Medulla oblongata (tissue), 1 donor: ENCODE measurements around the gene TUBA3C.

Experiments used
- DNase-seq: peaks from one replicate; pipeline ENCODE4 v3.0.0-alpha.2; 2015; ENCODE audit errors: extremely low spot score

The TUBA3C gene

DNA sequence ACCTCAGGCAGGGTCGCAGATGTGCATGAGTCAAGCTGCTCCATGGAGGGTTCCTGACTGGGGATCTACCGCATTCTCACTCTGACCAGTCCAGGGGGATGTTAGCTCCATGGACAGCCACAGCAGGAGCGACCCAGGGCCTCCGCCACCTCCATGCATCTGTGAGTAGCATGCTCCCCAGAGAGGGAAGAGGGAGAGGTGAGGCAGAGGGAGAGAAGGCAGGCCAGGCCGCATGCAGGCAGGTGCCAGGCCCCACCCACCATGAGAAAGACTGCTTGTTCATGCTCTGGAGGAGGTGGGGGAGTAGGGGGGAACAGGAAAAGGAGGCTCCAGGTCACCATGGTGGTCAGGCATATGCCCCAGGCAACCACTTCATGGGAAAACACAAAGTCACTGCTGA lies 20.3 kb downstream of the TUBA3C start:
- DNase-seq: no peak

DNA sequence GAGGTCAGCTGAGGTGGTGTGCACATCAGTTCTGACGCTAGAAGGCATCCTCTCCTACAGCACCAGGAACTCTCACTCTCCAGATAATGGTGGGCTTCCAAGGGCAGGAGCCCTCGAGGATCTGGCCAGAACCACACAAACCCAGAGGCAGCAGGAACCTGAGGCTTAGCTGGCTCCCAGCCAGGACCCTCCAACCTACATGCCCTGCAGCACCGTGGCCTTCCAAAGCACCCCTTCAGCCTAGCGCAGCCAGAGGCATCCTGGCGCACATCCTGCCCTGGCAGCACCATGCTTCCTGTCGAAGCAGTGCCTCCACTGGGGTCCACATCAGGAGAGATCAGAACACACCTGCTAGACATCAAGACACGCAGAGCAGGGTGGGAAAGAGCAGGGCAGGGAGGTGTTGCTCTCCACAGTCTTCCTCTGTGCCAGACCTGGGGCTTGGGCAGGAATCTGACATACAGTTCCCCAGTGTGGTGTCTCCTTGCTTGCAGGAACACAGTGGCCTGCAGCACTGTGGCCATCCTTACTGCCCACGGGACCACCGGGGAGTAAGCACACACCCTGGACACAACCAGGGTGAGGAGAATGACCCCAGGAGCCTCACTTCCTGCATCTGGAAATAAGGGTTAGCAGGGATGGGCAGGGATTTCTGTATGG lies 21.7 kb downstream of the TUBA3C start:
- no peak for DNase-seq

DNA sequence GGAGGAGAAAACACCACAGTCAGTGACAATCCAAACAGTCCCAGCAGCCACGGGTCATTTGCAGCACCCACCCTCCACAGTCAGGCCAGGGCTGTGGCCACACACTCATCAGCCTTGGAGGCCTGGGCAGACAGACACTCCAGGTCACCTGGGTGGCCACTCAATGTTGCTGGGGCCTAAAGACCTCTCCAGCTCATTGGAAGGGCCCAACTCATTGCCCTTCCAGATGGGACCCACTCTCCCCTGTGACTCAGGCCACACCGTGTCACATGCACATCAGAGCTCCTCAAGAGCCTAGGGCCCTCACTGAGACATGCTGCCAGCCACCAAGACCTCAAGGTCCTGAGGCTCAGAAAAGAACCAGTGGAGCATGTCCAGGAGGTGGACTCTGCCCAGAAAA lies 22.4 kb downstream of the TUBA3C start:
- no peak for DNase-seq

DNA sequence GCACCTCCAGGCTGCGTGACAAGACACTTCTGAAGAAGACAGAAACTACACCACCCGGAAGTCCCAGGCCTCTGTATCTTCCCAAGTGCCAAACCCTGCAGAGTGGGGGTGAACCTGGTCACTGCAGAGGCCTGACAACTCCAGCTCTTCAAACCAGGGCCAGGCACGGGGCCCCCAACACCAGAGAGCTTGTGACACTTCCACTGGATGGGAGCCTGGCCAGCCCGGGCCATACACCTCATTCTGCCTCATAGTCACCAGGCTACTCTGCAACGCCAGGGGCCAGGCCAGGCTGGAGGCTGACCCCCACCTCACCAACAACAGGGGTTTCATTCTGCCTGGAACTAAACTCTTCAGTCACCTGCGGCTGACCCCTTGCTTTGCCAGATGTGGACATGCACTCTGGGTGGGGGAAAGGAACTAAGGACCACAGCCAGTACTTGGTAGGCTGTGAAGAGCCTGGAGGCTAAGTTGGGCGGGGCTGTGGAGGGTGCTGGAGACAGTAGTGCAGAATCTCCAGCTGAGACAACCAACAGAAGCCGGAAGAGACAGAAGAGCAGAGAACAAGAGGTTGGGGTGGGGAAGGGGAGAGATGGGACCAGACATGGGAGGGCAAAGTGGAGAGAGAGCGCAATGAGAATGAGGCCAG lies 23.0 kb downstream of the TUBA3C start:
- DNase-seq: no peak

DNA sequence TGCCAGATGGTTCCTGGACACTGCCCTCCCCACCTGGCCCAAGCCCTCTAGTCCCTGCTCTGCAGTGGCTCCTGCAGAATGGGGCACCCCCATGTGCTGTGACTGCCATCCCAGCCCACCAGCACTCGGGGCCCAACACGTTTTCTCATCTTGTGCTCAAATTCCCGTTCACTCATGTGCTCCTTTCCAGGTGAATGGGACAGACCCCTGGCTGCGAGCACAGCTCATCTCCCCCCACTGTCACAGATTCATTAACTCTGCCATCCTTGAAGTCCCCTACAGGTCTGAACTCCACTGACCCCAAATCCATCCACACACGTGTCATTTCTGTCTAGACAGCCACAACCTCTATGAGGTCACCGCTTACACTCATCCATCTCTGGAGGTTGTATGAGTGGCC lies 23.6 kb downstream of the TUBA3C start:
- DNase-seq: no peak

DNA sequence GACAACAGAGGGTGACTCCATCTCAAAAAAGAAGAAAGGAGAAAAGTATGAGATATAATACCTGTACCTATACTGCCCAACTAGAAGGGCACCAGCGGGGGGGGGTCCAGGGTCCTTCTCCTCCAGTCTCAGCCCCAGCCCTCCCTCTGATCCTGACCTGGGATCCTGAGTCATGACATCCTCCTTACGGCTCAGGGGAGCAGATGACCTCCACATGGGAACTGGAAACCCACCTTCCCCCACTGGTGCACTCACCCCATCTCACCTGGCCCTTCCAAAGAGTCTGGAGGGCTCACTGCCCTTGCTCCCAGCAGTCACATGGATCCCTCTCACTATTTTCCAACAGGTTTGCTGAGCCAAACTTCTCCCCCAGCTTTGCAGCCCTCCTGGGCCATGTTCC lies 24.2 kb downstream of the TUBA3C start:
- DNase-seq: no peak

DNA sequence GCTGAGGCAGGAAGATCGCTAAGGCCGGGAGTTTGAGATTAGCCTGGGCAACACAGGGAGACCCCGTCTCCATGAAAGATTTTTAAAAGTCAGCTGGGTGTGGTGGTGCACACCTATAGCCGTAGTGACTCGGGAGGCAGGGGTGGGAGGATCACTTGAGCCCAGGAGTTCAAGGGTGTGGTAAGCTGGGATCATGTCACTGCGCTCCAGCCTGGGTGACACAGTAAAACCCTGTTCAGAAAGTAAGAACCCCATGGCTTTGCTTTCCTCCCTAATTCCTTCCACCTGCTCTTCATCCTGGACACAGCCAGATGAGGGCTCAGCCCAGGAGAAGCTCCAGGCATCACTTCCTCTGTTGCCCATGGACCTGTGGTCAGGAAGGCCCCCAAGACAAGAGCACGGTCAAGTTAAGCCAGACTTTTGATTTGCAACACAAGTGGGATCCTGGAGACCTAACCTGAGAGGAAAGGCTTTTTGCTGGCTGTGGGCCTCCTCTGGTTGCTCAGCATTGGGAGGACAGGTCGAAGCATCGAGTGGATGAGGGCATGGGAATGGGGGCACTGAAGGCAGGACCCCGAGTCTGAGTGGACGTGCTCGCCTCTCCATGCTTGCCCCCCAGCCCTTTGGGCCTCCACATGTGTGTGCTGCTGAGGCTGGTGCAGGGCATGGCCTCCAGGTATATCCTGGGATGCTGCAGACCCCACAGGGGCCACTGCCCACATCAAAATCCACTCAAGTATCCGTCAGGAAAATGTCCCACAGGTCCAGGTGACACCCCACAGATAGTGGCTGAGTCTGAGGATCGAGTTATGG lies 25.4 kb downstream of the TUBA3C start:
- DNase-seq: no peak

DNA sequence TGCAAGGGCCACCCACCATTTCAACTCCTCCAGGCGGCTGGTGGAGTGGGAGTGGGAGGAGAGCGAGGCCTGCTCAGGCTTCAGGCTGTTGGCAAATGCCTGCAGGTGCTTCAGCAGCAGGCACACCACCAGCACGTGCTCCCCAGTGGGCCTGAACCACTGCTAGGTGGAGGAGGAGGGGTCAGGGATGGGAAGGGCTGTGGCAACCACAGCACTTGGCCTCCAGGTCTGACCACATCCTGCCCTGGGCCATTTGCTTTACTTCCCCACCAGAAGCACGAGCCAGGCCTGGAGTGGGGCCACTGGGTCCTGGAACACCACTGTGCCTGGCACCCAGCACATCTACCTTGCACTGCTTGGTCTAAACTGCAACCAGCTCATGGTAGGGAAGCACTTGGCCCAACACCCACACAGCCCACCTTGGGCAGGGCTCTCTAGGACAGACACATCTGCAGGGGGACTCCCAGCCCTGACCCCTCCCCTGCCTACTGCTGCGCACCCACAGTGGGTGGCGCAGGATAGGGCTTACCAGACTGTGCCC lies 26.2 kb downstream of the TUBA3C start:
- DNase-seq: no peak

DNA sequence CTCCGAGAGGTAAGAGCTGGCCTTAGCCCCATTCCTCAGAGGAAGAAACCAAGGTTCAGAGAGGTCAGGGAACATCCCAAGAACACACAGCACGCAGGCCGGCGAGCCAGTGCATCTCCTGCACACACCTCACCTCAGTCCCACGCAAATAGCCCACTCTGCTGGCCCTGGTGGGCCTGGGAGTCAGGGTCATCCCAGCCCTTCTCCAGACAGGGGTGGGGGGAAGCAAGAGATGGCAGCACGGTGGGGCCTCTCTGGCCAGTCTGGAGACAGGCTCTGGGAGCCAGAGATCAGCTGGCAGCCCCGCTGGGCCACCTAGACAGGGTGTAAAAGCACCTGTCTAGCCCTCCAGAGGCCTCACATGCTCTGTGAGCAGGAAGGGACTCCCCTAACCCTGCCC lies 26.8 kb downstream of the TUBA3C start:
- no peak for DNase-seq

DNA sequence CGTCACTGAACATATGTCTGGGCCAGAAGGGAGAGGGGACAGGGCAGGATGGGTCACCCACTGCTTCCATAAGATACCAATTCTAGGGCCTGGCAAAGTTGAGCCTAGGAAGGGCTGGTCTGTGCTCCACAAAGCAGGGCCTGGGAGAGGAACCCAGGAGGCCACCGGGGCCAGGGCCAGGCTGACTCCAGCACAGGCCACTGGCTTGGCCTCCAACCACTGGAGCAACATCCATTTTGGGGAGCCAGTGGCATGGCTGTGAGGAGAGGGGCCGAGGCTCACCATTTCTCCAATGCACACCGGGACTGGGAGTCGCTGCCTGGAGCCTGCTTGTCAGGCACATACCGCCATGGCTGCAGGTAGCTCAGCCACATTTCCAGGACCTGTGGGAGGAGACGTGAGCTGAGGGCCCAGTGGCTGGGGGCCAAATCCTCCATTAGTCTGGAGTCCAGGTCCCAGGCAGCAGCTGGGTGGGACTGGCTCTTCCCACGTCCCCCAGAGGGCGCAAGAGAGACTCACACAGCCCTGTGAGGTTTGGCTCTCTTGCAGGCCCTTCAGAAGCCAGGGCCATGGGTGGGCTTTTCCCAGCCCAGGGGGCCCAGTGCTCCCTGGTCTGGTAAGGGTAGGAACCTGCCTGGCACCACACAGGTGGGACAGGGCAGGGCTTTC lies 27.7 kb downstream of the TUBA3C start:
- DNase-seq: no peak

DNA sequence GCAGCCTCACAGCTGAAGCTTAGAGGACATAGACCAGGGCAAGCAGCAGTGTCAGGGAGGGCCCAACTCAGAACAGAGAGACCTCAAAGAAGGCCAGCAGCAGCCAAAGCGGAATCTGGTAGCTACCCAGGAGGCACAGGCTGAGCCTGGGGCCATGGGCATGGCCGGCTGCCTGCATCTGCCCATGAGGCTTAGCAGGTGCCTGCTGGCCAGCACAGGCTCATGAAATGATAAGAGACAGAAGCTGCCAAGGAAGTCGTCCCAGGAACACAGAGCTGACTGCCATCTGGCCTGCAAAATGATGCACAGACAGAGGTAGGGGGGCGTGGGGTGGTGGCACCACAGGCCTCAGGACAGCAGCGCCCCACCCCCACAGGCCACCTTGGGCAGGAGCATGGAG lies 29.2 kb downstream of the TUBA3C start:
- no peak for DNase-seq

DNA sequence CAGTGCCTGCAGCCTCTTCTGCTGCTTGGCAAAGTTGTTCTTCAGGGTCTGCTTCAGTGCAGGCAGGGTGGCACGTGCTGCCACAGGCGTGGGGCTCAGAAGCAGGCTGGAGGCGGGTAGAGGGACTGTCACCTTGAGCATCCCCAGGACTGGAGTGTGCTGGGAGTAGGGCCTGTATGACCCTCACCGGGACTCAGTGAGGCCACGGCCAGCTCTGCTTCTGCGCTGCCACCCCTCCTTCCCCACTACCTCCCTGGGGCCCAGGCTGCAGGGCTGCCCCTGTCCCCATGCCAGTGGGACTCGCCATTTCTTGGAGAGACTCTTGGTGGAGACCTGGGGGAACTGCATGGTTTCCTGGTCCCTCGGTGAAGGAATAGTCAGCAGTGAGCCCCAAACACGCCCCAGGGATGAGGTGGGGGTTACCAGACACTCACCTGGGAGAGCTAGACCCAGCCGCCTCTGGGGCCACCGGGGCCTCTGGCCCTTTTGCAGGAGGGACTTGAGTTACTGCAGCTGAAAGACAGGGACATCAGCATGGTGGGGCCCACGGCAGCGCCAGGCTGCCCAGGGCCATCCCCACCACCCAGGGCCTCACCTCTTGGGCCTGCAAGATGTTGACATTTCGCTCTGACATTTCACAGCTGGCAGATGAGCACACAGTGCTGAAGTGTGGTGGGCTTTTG lies 29.9 kb downstream of the TUBA3C start:
- no peak for DNase-seq

DNA sequence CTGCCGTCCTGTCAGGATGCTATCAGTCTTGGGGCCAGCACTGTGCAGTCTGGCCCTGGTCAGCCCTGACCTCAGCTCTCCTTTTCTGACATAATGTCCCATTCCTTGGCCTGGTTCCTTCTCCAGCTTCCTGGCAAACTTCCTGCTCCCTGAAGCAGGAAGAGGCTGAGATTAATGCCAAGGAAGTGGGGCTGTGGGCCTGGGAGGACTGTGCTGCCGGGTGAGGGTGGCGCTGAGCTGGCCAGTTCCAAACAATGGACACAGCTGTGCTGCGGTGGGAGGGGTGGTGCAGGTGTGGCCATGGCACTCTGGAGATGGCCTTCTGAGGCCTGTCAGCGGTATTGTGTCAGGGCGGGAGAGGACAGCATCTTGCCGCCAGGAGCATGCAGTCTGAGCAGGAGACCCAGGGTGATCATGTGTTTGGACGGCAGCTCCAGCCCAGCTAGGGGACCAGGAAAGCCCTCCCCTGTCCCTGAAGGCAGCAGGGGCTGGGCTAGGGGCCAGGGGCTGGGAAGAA lies 30.9 kb downstream of the TUBA3C start:
- no peak for DNase-seq

DNA sequence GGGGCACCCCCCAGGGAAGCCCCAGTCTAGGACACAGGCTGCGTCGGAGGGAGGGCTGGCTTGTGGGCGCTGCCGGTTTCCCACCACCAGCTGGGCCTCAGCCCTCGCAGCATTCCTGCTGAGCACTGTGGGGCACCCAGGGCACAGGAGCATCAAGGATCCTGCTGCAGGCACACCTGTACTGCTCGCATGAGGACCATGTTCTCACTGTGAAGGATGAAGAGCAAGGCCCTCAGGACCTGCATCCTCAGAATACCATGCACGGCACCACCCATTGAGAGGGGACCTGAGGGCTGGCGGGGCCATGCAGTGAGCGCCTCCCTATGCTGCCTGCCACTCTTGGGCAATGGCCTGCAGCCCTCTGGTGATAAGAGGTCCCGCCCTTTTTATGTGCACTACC lies 31.4 kb downstream of the TUBA3C start:
- no peak for DNase-seq

DNA sequence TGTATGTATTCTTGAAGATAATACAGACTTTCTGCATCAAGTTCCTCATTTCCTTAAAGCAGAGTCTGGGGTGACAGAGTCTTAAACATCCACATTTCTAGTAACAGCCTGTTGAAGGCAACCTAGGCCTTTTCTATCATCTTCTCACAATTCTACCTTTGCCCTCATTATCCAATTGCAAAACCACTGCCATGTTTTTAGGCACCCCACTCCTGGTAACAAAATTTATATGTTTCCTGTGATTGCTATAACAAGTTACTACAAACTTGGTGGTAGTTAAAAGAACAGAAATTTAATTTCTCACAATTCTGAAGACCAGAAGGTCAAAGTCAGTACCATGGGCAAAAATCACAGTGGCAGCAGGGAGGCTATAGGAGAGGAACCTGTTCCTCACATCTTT lies 33.1 kb downstream of the TUBA3C start:
- DNase-seq: no peak
